IPS-NIHi7 (cell line): ENCODE results near the gene MLST8.
"Not testable (repeated sequence)": the region's sequence is repeated elsewhere in the genome, so short reads cannot be mapped to it uniquely, and the experiment has no call there.

Source experiments
- DNase-seq: peaks from one replicate; pipeline ENCODE4 v3.0.0; 2012; ENCODE audit warnings: mixed read lengths; ENCODE audit errors: extremely low spot score

MLST8 gene

GRCh38 chr16:2190002-2190658 is 15.1 kb upstream of the MLST8 start:
- no peak for DNase-seq

- DNase-seq, result no peak
These were observed 14.4 kb upstream of the MLST8 start for GRCh38 chr16:2190659-2191445.

GRCh38 chr16:2191446-2191706 is 13.9 kb upstream of the MLST8 start:
- DNase-seq, result no peak

- no peak for DNase-seq
These were observed 11.0 kb upstream of the MLST8 start for GRCh38 chr16:2194166-2194834.

- DNase-seq, result peak; percentile 84
These were observed 10.4 kb upstream of the MLST8 start for GRCh38 chr16:2194852-2195321.

- DNase-seq, result peak; percentile 31
These were observed 9.7 kb upstream of the MLST8 start for GRCh38 chr16:2195322-2196161.

- DNase-seq, result peak; percentile 54
These were observed 8.9 kb upstream of the MLST8 start, which contains the start of gene CASKIN1 for GRCh38 chr16:2196162-2196980. Gene CASKIN1, minus strand, starts transcription at chr16:2196605. Its CDS starts 173 bp downstream, at chr16:2196432.

GRCh38 chr16:2196981-2197511 is 8.2 kb upstream of the MLST8 start:
- no peak for DNase-seq

- DNase-seq, result no peak
These were observed 7.5 kb upstream of the MLST8 start for GRCh38 chr16:2197765-2198164.

- DNase-seq, result no peak
These were observed 7.0 kb upstream of the MLST8 start for GRCh38 chr16:2198283-2198682.

- DNase-seq, result no peak
These were observed 6.2 kb upstream of the MLST8 start for GRCh38 chr16:2199095-2199494.

- DNase-seq, result no peak
These were observed 5.6 kb upstream of the MLST8 start for GRCh38 chr16:2199621-2200139.

GRCh38 chr16:2200313-2200712 is 4.9 kb upstream of the MLST8 start:
- DNase-seq, result no peak

- DNase-seq, result not testable (repeated sequence)
These were observed 2.0 kb upstream of the MLST8 start for GRCh38 chr16:2203119-2203688.

- DNase-seq, result no peak
These were observed 694 bp upstream of the MLST8 start for GRCh38 chr16:2204416-2205103.

- no peak for DNase-seq
These were observed 686 bp downstream of the MLST8 start for GRCh38 chr16:2205967-2206313.

GRCh38 chr16:2206420-2206779 is 1.1 kb downstream of the MLST8 start:
- no peak for DNase-seq

GRCh38 chr16:2206780-2207433 is 1.7 kb downstream of the MLST8 start:
- DNase-seq, result no peak

- no peak for DNase-seq
These were observed 2.6 kb downstream of the MLST8 start for GRCh38 chr16:2207872-2208271.
